ENCODE data around the gene GPHB5. TPM values are rescaled to one million over a fixed set of nuclear protein-coding genes. Genes with fewer than 3 reads are reported as not detected.

Gene GPHB5
- total RNA-seq, 1 experiment from 2014 or later, result not detected

DNA sequence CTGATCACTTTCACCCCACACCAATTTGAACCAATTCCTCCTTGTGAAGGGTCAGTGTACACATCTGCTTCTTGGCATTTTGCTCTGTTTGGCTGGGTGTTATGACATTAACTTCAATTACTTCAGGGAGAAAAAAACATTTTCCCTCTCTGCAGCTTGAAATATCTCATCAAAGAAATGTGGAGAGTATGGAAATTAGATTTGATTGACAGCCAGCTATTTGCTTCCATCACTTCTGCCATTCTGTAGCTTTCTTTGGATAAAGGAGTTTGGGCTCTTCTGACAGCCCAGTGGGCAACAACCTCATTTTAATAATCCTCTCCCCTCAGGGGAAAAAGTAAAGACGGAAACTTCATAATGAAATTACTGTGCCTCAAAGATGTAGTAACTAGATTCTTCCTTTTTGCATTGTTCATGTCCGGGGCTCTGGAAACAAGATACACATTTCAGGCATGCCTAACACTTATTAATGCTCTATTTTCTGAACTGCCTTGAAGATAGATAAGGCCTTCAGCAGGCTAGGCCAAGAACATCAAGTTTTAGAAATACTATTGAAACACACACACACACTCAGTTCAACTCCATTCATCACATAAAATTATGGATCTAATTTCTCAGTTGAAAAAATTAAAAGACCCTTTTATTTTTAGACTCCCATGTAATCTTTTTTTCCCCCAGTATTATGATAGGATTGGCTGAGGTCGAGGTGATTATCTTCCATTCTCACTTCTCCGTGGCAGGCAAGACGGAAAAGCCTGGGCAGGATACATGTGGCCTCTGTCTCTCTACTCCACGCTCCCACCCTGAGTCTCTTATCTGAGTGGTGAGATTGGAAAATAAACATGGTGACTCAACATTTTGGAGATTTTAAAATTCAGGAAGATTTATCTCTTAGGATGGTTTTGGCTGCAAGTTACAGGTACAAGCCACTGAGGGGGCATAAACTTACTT, 10.3 kb upstream of the GPHB5 start:
- Histone ChIP-seq H4K20me1 (ENCODE audit: insufficient read depth) (no peaks in the 10 kb centered on the region), H3F3A (ENCODE audit: insufficient read depth, low read depth) (no peaks in the 10 kb centered on the region), H3K79me2 (ENCODE audit: low read depth) (no peaks in the 10 kb centered on the region), H3K9me2 (ENCODE audit: insufficient read depth) (no peaks in the 10 kb centered on the region), H3K4me2 (no peak overlapping the region), H2AFZ (no peak overlapping the region), H3K36me3 (ENCODE audit: low read depth) (no peaks in the 10 kb centered on the region), H3K27me3 (ENCODE audit: insufficient read depth, low read depth) (no peaks in the 10 kb centered on the region), H3K27ac (no peak overlapping the region), H3K9me3 (ENCODE audit: insufficient read depth, low read depth) (no peaks in the 10 kb centered on the region), H3K4me1 (replicated peaks; ENCODE audit: insufficient read depth) (no peaks in the 10 kb centered on the region), H3K4me3 (no peak overlapping the region)
- ChIA-PET CTCF (no interaction called here), POLR2A (ENCODE audit: unreplicated experiment) (no interaction called here)
- TF ChIP-seq CTCF (conservative IDR thresholded peaks at IDR 0.05) (no peak), EZH2 (IDR thresholded peaks at IDR 0.05; ENCODE audit: low read depth) (no peak)
- BruUV-seq (replicated peaks), result no TSS peak
- DNase-seq, result no peak
- intact Hi-C loops (cut with micrococcal nuclease; ENCODE audit: unreplicated experiment), result no loop called here

DNA sequence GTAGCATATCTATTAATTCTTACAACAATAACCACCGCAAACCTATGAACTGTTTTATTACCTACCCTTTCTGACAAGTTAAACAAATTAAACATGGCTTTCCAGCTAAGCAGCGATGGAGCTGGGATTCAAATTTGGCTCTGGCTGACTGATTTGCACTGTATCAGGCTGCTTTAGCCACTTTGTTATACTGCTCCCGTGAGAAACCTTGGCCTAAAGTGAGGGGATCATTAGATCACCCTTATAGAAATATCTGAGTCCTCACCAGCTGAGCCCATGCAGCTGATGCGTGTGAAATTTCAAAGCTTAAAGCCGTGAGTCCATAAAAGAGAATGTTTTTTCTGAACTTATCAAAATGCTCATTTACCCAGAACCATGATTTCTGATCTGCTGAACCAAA, 8.1 kb upstream of the GPHB5 start:
- Histone ChIP-seq H2AFZ (no peak overlapping the region), H3K9me2 (ENCODE audit: insufficient read depth) (no peaks in the 10 kb centered on the region), H3K36me3 (ENCODE audit: low read depth) (no peaks in the 10 kb centered on the region), H3K9me3 (ENCODE audit: insufficient read depth, low read depth) (no peaks in the 10 kb centered on the region), H3K4me3 (no peak overlapping the region), H3K27ac (no peak overlapping the region), H3K27me3 (ENCODE audit: insufficient read depth, low read depth) (no peaks in the 10 kb centered on the region), H3K4me1 (replicated peaks; ENCODE audit: insufficient read depth) (no peaks in the 10 kb centered on the region), H3K79me2 (ENCODE audit: low read depth) (no peaks in the 10 kb centered on the region), H3K4me2 (no peak overlapping the region), H3F3A (ENCODE audit: insufficient read depth, low read depth) (no peaks in the 10 kb centered on the region), H4K20me1 (ENCODE audit: insufficient read depth) (no peaks in the 10 kb centered on the region)
- POLR2A ChIA-PET (ENCODE audit: unreplicated experiment), result no interaction called here
- DNase-seq, result no peak
- BruUV-seq (replicated peaks), result no TSS peak
- CTCF ChIA-PET, result no interaction called here
- intact Hi-C loops (cut with micrococcal nuclease; ENCODE audit: unreplicated experiment), result no loop called here
- TF ChIP-seq EZH2 (IDR thresholded peaks at IDR 0.05; ENCODE audit: low read depth), result no peak
- TF ChIP-seq CTCF (conservative IDR thresholded peaks at IDR 0.05), result no peak

GRCh38 chr14:63322897-63323573, 4.3 kb upstream of the GPHB5 start:
- Histone ChIP-seq H3K36me3 (ENCODE audit: low read depth) (no peaks in the 10 kb centered on the region), H3K27ac (no peak overlapping the region), H3K4me1 (replicated peaks; ENCODE audit: insufficient read depth) (no peaks in the 10 kb centered on the region), H3K4me2 (no peak overlapping the region), H3K9me2 (ENCODE audit: insufficient read depth) (no peaks in the 10 kb centered on the region), H4K20me1 (ENCODE audit: insufficient read depth) (no peaks in the 10 kb centered on the region), H3F3A (ENCODE audit: insufficient read depth, low read depth) (no peaks in the 10 kb centered on the region), H3K79me2 (ENCODE audit: low read depth) (no peaks in the 10 kb centered on the region), H2AFZ (no peak overlapping the region), H3K27me3 (ENCODE audit: insufficient read depth, low read depth) (no peaks in the 10 kb centered on the region), H3K9me3 (ENCODE audit: insufficient read depth, low read depth) (no peaks in the 10 kb centered on the region; the same call in 1 of the 2 replicates), H3K4me3 (no peak overlapping the region)
- no TSS peak for BruUV-seq (replicated peaks)
- ChIA-PET POLR2A (ENCODE audit: unreplicated experiment) (no interaction called here), CTCF (interaction anchor here (0.6 kb wide), 1 partner anchor 50 kb away, joined by 3 read pairs; no protein-coding TSS in a partner anchor)
- no peak for DNase-seq
- intact Hi-C loops (cut with micrococcal nuclease; ENCODE audit: unreplicated experiment), result no loop called here
- no peak for TF ChIP-seq EZH2 (IDR thresholded peaks at IDR 0.05; ENCODE audit: low read depth)
- no peak for TF ChIP-seq CTCF (conservative IDR thresholded peaks at IDR 0.05)
